Ecto neural progenitor cell (in vitro differentiated cells): Measurements from ENCODE around the gene GIMAP5.
A peak's percentile ranks its signal among the peaks of the same experiment; 100 is the strongest.

ENCODE experiments used
- DNase-seq: peaks from one replicate; pipeline ENCODE4 v3.0.0-alpha.2; 2018; ENCODE audit warnings: low spot score

Gene GIMAP5

GRCh38 chr7:150735596-150736358 lies 1.4 kb upstream of the GIMAP5 start:
- DNase-seq = peak; percentile 31

GRCh38 chr7:150736864-150737263 lies 354 bp upstream of the GIMAP5 start:
- peak; percentile 37 for DNase-seq

- no peak for DNase-seq
Measured at GRCh38 chr7:150738092-150738491, 874 bp downstream of the GIMAP5 start.

GRCh38 chr7:150738591-150739001 lies 1.4 kb downstream of the GIMAP5 start:
- DNase-seq = no peak

DNA sequence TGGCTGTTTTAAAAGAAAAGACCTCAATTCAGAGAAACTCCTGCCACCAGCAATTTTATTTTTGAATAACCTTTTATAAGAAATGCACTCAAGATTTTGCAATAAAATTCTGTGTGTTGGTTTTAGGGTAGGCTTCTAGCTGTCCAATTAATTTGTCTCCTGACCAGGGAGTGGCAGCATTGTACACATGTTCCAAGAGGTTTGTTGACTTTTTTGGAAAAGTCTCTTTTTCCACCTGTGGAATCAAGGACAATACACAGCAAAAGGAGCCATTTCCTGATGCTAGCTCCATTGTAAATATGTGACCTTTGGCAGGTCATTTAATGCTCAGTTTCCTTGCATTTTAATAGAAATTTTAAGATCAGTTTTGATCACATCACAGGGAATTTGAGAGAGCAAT lies 1.8 kb downstream of the GIMAP5 start:
- DNase-seq = no peak

- no peak for DNase-seq
Measured at GRCh38 chr7:150740053-150740452, 2.8 kb downstream of the GIMAP5 start.

- DNase-seq = peak; percentile 28
Measured at GRCh38 chr7:150742286-150742968, 5.2 kb downstream of the GIMAP5 start.

DNA sequence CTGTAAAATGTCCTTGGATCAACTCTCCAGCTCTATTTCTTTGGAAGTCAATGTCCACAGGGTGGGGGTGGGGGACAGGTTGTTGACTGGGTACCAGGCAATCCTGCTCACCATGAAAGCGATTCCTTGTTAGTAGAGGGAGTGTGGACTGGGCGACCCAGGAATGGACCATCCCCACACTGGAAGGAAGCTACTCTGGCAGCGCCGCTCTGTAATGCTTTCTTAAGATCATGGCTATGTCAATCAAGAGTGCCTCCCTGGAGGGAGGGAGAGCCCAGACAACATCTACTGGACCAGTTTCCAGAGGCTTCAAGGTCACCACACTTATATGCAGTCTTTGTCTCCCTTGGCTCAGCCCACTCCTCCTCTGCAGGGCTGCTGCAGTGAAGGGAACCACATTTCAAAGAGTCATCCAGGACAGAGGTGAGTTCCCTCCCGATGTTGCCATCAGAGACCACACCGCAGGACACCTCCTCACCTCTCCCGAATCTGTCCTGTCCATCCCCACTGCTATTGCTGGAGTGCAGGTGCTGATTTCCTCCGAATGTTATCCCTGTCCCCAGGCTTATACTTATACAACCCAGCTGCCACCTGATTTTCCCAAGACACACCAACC lies 6.9 kb downstream of the GIMAP5 start:
- DNase-seq = no peak

GRCh38 chr7:150745086-150745485 lies 7.9 kb downstream of the GIMAP5 start:
- DNase-seq = no peak

GRCh38 chr7:150745876-150746275 lies 8.7 kb downstream of the GIMAP5 start:
- DNase-seq = no peak

DNA sequence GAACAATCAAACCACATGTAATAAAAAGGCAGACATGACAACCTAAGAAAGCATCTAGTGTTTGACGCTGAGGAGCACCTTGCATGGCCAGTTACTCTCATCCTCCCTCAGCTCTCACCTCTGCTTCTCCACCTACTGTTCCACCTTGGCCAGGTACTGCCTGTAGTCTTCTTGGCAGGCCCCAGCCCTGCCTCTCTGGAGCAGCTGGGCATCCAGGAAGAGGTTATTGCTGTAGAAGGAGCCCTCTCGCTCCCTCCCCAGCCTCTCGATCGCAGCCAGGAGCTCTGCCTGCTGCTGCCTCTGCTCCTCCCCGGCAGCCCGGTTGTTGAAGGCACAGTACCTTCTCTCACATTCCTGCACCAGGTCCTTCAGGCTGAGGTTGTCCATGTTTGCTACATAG lies 9.7 kb downstream of the GIMAP5 start:
- DNase-seq = no peak

GRCh38 chr7:150748376-150748775 lies 11.2 kb downstream of the GIMAP5 start:
- no peak for DNase-seq

GRCh38 chr7:150751702-150752101 lies 14.5 kb downstream of the GIMAP5 start:
- DNase-seq = no peak

GRCh38 chr7:150753239-150753638 lies 16.0 kb downstream of the GIMAP5 start:
- DNase-seq = no peak

- no peak for DNase-seq
Measured at GRCh38 chr7:150753826-150754603, 16.8 kb downstream of the GIMAP5 start.

DNA sequence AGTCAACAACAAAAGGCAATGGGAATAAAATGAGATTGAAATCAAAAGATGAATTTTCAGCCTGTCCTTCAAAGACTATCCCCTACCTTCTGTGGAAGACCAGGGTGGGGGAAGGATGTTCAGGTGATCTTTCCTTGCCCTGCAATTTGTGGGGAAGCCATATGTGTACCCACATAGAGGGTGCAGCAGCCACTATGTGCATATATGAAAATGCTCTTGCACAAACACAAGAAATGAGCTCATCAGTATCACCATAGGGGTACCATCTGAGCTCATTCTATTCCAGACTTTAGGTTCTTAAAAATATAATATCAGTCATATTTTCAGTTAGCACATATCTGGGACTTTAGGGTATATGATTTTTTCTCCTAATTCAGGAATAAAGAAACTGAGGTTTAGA lies 17.7 kb downstream of the GIMAP5 start:
- no peak for DNase-seq

- no peak for DNase-seq
Measured at GRCh38 chr7:150755473-150756099, 18.4 kb downstream of the GIMAP5 start.

GRCh38 chr7:150756166-150756565 lies 18.9 kb downstream of the GIMAP5 start:
- no peak for DNase-seq

GRCh38 chr7:150756858-150757257 lies 19.6 kb downstream of the GIMAP5 start:
- no peak for DNase-seq

DNA sequence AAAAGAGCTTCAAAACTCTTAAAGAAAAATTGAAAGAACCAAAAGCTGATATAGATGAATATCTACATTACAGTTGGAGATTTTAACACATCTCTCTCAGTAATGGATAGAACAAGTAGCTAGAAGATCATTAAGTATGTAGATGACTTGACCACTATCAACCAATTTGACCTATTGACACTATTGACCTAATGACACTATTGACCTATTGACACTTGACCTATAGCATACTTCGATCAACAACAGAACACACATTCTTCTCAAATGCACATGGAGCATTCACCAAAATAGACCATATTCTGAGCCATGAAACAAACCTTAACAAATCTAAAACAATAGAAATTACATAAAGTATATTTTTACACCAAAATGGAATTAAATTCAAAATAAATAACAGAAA lies 22.3 kb downstream of the GIMAP5 start:
- DNase-seq = no peak

DNA sequence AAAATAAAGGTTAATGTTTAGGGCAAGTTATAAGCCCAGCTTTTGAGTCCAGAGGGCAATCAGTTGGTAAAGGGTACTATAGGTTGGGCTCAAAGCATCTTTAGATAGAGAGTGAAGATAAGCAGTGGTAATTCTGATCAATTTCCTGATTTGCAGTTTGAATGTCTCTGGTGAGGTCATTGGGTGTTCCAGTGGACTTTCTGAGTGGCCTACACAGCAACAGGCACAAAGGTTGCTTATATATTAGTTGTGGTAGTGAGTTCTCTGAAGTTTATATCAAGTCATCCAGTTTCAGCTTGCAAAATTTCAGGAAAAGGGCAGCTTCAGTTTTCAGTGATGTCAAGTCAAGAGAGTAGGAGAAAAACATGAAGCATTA lies 29.1 kb downstream of the GIMAP5 start:
- no peak for DNase-seq

GRCh38 chr7:150769768-150770167 lies 32.5 kb downstream of the GIMAP5 start:
- no peak for DNase-seq
